Measurements from ENCODE around the gene TADA3.

Gene TADA3

DNA sequence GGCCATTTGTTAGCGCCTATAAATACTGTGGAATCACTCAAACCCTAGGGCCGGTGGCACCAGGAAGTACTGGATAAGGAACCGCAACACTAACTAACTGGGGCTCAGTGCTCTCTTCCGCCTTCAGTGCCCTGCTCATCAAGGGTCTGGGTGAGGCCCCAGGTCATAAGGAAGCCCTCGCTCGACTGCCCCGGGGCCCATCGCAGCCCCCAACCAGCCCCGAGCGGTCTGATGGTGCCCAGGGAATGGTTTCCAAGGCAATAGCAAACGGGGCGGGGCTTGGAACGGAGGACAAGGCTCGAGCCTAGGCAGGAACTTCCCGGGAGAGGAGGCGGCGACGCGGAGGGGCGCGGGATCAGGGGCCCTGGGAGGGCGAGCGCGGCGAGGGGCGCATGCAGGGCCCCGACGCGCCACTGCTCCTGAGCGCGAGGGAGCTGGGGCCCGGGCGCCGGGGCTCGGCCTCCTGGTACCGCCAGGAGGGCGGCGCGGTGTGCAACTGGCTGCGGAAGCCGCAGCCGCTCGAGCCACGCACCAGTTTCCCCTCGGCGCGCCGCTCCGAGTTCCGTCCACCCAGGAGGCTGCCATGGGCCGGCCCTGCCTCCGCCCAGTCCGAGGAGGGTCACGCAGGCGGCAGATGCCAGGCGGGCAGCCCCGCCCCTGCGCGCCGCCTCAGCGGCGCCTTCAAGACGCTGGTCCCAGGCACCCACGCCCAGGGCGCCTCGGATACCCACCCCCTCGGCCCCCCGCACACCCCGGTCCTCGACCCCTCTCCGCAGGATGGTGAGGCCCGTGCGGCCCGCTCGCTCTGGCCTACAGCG lies 17.6 kb upstream of the TADA3 start, which contains the start of gene TTLL3:
Gene TTLL3 (plus strand): TSS at position 648 of the 818 bp plus-strand sequence. CDS start 400 bp downstream, outside the sequence.
- peak; percentile 79 for DNase-seq

DNA sequence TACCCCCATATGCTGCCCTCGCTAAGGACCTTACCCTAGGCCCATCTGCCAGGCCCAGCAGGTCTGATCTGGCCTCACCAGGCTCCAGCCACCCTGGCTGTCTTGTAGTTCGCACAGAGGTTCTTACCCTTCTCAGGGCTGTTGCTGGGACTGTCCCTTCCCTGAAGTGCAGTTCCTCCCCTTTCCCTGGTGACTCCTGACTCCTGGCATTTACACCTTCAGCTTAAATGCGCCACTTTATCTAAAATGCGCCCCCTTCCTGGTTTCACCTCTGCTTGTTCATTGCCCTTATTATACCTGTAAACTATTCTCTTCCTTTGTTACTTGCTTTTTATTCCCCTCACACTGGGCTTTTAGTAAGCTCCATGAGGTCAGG lies 17.0 kb upstream of the TADA3 start:
- no peak for DNase-seq

DNA sequence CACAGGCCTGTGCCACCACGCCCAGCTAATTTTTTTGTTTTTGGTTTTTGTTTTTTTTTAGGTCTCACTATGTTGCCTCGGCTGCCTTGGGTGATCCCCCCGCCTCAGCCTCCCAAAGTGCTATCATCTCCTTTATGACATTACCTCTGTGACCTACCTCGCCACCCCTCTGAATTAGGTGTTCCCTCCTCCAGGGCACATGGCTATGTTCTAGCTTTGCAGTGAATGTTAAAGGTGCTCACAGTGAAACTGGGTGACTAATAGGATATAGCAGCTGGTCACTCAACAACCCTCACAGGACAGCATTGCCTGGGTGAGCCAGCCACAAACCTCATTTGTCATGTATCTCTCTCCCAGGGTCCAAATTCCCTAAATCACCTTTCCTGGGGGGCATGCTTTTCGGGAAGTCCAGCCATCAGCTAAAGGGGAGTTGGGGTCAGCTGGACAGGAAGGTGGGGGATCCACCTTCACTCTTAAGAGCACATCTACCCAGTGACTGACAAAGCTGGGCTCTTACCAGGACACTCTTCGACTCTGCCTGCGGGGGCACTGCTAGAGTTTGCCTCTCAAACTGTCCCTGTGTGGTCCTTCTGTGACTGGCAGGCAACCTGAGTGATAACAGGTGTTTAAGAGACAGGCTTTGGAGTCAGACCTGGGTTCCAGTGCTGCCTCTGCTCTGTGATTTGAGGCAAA lies 16.2 kb upstream of the TADA3 start:
- peak; percentile 22 for DNase-seq

DNA sequence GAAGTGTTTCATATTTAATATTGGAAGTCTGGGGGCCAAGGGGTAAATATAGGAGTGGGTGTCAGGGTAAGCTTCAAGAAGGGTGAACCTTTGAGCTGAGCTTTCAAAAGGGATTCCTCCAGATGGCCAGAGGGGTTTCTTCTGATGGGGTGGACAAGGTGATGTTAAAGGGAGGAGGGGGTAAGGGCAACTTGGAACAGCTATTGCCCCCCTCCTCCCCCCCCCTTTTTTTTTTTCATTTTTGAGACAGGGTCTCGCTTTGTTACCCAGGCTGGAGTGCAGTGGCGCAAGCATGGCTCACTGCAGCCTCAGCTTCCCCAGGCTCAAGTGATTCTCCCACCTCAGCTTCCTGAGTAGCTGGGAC lies 15.7 kb upstream of the TADA3 start:
- no peak for DNase-seq

DNA sequence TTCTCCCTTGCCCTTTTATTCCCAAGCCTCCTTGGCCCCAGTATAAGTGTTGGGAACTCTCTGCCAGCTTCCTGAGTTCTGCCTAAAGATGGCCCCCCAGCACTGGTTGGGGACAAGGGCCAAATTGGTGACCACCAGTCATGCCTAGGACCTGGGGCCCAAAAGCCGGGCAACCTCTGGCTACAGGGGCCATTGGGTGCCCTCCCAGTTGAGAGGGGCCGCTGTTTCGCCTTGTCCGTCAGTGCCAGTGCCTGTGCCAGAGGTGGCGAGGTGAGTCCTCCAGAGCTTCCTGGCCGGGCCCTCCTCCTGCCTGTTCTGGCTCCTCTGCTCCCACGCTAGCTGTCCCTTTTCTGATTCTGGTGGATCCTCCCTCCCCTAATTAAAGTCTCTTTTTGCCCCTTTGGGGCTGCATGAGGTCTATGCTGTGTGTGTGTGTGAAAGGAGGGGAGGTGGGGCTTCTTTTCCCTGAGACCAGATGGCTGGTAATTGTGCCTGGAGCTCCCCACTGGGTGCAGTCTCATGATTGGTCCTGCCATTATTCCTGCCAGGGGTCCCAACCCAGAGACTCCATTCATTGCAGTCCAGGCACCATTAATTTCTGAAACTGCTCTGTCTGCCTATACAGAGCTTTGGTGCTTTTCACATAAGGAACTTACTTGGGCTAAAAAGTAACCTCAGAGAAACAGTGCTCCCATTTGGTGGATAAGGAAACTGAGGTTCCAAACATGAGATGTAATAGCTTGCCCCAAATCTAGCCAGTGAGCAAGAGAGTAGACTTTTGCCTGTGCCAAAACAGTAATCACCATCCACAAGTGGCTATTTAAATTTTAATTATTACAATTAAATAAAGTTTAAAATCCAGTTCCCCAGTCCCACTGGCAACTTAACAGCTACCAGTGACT lies 14.7 kb upstream of the TADA3 start:
- DNase-seq = no peak

DNA sequence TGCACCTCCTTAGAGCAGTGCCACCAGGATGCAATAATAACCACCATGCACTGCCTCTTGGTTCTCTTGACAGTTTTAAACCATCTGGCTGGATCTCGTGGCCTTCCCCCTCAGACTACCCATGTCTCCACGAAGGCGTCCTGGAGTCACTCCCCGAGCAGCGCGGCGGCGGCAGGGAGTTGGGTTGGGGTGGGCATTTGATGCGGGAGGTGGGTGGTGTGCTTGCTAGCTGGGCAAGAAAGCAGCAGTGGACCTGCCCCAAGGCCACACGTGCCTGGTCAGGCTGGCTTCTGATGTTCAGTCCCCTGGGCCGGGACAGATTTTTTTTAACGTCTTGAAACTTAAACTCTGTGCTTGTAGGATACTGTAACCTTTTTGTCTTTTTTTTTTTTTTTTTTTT lies 13.9 kb upstream of the TADA3 start:
- DNase-seq = no peak

DNA sequence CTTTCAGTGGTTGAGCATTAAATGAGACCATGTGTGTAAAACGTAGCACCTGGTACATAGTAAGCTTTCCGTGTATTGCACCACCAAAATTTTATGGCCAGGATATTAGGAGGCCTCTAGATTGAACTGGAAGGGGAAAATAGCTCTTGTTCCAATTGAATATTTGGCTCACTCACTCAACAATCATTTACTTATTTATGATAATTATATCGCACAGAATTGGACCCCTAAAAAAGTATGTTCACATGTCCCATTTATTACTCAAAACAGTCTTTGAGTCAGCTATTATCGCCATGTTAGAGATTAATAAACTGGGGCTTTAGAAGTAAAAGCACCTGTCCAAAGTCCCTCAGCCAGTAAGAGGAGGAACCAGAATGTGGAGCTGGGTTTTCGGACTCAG lies 12.7 kb upstream of the TADA3 start:
- DNase-seq = no peak

DNA sequence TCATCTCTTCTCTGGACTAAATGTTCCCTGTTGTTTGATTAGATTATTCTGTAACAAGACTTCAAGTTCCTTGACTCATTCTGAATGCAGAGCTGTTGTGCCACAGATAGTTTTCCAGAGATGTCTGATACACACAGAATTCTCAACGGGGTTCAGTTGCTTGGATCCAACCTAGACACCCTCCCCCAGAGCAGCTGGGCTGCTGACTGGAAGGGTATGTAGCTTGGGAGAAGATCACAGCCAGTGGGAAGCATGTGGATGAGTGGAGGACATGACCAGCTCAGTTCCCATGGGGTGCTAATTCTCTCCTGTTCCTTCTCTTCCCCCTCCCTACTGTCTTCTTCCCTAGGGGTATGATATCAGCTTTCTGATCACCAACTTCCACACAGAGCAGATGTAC lies 11.2 kb upstream of the TADA3 start:
- no peak for DNase-seq

DNA sequence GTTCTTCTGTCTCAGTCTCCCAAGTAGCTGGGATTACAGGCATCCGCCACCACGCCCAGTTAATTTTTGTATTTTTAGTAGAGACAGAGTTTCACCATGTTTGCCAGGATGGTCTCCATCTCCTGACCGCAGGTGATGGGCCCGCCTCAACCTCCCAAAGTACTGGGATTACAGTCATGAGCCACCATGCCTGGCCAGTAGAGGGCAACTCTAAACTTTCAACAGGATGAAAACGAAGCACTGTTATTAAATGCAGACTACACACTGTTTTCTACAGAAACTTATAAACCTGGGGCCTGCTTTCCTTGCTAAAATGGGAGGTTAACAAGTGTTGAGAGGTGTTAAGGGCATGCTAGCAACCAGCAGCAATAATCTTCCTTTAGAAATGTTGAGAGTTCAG lies 8.3 kb upstream of the TADA3 start:
- no peak for DNase-seq

DNA sequence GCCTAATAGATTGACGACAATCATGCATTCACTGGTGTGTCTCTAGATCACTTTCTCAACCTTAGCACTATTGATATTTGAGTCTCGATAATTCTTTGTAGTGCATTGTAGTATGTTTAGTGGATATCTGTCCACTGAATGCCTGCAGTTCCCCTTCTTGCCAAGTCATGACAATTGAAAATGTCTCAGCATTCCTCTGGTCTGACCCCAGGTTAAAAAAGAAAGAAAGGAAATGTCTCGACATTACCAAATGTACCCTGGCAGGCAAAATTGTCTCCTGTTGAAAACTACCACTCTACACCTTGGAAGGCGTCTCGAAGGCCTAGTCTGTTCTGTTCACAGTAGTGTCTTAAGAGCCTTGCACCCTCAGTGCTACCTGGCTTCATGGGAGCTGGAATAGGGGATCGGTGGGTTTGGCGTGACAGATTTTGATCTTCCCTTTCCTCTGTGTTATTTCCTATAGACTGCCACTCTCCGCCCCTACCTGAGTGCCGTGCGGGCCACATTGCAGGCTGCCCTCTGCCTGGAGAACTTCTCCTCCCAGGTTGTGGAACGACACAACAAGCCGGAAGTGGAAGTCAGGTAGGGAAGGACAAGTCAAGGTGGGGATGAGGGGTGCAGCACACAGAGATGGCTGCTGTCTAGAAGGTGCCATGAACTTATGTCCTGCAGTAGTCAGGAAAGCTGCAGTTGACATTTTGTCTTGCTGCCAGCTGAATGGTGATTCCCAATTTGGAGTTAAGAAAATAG lies 5.1 kb upstream of the TADA3 start:
- no peak for DNase-seq

DNA sequence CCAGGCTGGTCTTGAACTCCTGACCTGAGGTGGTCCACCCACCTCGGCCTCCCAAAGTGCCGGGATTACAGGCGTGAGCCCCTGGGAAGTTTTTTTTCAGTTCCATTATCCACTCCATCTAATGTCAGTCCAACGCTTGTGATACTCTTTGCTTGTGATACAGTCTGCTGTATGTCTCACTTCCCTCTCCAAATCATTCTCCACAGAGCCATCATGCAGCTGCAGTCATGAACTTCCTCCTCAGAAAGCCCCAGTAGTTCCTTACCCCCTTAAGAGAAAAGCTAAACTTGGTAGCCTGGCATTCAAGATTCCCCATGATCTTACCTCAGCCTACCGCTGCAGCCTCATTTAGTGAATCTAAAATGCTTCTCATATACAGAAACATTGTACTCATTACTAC lies 2.9 kb upstream of the TADA3 start:
- no peak for DNase-seq

DNA sequence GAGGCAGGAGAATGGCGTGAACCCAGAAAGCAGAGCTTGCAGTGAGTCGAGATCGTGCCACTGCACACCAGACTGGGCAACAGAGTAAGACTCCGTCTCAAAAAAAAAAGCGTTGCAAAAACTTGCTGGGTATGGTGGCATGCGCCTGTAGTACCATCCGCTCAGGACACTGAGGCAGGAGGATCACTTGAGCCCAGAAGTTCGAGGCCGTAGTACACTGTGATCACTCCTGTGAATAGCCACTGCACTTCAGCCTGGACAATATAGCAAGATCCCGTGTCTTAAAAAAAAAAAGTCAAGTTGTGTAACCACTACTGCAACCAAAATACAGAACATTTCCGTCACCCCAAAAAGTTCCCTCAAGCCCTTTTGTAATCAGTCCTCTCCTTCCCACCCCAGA lies 2.1 kb upstream of the TADA3 start:
- DNase-seq = no peak

DNA sequence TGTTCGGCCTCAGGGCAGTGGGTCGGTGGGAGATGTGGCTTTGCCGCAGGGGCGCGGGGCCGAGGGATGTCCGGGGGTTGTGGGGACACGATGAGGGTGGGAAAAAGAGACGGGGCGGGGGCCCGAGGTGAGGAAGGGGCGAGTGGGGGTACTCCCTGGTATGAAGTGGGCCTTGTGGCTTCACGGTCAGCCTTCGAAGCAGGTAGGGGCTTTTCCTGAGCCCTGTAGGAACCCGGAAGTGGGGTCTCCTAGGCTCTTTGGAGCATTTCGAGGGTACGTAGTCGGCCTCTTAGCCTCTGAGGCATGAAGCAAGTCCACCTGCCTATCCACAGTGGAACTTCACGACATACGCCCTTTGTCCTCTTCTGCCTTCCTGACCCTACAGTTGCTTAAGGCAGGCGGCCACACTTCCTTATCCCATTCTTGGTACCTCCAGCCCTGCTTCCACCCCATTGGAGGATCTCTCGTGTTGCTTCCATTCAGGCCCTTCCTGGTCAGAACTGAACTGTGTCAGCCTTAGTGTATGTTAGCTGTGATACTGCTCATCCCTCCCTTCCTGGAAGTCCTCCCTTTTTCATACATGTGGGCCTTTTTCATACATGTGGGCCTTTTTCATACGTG lies 998 bp upstream of the TADA3 start:
- DNase-seq = peak; percentile 42

DNA sequence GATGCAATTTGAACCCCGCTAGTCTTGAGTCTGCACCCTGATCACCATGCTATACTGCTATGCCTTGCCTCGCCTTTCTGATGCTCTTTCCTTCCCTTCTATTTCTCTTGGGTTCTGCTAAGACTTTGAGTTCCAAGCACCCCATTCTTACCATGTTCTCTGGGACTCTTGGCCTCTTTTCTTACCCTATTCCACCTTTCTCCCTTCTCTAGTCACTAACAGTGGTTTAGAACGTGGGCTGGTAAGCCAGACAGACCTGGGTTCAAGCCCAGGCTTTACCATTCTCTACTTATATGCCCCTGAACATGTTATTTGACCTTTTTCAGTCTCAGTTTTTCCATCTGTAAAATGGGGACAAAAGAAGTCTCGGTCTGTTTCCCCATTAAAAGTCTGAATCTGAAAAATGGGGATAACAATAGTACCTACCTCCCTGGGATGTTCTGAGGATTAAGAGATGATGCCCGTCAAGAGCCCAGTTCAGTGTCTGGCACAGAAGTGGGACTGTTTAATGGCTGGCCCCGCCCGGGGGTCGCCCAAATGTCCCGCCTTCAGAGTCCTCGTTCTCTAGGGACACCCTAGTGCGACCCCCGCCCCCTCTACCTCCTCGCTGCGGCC lies 376 bp downstream of the TADA3 start:
- no peak for DNase-seq

DNA sequence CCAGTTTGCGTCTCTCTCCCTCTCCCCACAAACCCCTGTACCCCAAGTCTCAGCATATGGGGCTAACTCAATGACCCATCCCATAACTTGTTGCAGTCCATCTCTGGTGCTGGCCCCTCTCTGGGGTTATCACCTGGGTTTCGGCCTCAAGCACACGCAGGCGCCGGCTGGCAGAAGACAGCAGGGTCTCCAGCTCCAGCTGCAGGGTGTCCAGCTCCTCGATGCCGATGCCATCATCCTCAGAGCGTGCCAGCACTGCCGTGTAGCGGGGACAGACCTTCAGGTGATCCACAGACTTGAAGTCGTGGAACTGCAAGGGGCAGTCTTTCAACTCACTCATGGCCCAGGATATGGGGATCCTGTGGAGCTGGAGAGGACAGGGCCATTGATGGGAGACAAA lies 1.1 kb downstream of the TADA3 start:
- DNase-seq = no peak

DNA sequence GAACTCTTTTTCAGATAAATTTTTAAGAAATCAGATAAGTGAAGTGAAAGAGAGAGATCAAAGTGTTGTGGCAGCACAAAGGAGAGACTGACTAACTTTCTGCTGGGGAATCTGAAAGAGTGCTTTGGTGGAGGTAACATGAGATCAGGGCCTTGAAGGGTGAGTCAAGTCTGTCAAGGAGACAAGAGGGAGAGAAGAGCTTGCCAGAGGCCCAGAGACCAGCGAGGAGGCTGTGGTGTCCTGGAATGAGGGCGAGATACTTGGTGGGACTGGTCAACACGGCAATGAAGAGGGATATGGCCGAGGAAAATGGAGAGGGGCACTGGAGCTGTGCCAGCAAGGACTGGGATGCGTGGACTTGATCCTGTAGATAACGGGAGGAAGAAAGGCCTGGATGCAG lies 4.6 kb downstream of the TADA3 start:
- DNase-seq = no peak

DNA sequence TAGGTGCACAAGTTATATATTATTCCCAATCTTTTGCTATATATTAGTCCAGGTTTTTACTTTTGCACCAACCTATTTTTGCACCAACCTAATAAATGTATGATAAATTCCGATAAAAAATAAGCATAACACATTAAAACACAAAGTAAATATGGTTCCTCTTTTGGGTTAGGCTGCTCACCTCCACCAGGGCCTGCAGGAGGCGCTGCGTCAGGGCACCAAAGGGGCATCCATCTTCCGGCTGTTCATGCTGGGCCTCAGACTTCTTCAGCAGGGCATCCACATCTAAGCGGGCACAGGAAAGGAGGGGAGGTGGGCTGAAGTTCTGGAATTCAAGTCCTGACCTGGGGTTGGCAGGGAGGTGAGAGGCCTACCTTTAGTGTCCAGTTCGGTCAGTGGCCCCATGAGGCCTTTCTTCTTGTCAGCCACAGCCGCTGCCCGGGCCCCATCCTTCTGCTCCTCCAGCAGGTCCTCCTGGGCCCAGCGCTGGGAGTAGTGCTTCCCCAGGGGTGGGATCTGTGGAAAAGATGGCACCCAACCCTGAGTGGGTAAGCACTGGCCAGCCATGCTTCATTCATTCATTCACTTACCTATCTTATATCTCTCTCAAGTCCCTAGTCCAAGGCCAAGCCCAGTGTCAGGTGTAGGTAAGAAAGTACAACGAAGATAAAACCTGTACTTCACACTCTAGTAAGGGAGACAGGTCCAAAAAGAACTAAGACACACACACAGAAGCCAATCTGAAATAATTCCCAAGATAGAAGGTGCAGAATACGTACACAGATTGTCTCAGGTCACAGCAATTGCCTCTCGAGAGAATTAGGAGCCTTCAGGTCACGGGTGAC lies 5.2 kb downstream of the TADA3 start:
- DNase-seq = no peak

DNA sequence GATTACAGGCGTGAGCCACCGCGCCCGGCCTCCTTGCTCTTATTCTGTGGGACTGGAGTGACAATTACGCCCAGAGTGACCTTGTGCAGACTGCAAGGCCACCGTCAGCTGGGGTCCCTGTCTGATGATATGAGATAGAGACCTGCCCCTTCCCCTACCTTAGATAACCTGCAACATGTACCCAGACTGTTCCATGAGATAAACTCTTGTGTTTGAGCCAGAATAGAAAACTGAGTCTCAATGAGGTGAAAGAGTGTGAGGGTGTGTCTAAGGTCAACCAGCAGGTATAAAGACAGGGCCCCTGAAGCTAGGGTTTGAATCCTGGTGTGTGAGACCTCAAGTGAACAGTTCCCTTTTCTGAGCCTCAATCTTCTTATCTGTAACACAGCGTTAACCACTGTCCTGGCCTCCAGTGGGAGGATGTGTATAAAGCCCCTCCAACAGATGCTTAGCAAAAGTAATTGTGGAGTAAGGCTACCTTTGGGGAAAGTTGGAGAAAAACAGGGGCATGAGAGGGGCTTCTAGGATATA lies 6.0 kb downstream of the TADA3 start:
- DNase-seq = no peak

DNA sequence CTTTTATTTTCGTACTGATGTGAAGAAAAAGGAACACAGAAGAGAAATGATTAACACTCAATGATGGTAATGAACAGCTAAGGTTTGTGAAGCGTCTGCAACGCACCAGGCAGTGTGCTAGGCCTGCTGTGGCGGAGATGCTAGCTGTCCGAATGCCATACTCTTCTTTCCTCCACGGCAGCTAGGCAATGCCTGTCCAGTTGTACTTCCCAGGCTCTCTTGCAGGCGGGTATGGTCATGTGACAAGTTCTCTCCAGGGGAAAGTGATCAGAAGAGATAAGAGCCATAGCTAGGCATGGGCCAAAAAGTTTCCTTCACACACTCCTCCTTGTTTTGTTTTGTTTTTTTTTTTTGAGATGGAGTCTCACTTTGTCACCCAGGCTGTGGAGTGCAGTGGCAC lies 6.7 kb downstream of the TADA3 start:
- DNase-seq = no peak

DNA sequence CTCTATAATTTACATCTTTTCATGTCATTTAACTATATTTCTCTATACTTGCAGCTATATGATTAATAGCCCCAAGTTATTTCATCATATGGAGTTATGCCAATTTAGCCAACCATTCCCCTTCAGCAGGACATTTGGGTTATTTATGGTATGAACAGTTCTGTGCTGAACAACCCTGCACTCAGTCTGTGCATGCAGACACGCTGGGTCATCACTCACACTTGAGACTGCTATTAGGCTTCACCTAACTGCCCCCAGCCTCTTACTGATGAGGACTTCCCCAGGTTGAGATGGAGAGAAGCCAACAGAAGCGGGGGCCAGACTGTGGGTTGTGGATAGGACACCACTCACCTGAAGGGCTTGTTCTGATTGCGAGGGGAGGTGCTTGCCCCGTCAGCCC lies 7.3 kb downstream of the TADA3 start:
- no peak for DNase-seq

DNA sequence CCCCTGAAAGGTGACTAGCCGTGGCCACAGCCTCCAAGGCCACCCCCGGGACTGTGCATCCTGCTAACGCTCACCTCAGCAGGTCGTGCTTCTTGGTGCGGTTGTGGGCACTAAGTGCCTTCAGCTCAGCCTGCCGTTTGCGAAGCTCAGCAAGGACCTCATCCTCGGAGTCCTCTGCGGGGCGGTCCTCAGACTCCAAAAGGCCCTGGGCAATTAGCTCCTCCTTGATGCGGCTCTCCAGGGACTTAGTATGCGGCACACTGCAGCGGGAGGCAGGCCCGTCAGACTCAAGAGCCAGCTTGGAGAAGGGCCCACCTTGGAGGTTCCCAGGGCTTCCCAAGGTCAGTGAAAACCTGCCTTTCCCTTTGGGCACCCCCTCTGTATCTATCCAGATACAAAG lies 8.3 kb downstream of the TADA3 start:
- no peak for DNase-seq

Data from NCI-H226 (cell line).